ENCODE data around the gene TMEM190.
"Not testable (repeated sequence)": the region's sequence is repeated elsewhere in the genome, so short reads cannot be mapped to it uniquely, and the experiment has no call there.

DNA sequence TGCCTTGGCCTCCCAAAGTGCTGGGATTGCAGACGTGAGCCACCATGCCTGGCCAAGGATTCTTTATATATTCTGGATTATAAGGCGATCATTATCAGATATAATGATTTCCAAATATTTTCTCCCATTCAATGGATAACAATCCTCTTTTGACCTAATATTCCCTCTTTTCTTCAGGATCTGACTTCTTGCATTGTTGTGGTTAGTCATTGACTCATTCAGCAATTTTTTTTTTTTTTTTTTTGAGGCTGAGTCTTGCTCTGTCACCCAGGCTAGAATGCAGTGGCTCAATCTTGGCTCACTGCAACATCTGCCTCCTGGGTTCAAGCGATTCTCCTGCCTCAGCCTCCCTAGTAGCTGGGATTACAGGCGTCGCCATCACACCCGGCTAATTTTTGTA, 46.8 kb upstream of the TMEM190 start:
- TF ChIP-seq, protein P1, sequence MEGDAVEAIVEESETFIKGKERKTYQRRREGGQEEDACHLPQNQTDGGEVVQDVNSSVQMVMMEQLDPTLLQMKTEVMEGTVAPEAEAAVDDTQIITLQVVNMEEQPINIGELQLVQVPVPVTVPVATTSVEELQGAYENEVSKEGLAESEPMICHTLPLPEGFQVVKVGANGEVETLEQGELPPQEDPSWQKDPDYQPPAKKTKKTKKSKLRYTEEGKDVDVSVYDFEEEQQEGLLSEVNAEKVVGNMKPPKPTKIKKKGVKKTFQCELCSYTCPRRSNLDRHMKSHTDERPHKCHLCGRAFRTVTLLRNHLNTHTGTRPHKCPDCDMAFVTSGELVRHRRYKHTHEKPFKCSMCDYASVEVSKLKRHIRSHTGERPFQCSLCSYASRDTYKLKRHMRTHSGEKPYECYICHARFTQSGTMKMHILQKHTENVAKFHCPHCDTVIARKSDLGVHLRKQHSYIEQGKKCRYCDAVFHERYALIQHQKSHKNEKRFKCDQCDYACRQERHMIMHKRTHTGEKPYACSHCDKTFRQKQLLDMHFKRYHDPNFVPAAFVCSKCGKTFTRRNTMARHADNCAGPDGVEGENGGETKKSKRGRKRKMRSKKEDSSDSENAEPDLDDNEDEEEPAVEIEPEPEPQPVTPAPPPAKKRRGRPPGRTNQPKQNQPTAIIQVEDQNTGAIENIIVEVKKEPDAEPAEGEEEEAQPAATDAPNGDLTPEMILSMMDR (IDR thresholded peaks at IDR 0.05 in 8 of 11, conservative IDR thresholded peaks at IDR 0.05 in 3 of 11), result not testable (repeated sequence)
- not testable (repeated sequence) for TF ChIP-seq POLR2A (IDR thresholded peaks at IDR 0.05)
